Measurements from ENCODE around the gene ZBP1.

DNA sequence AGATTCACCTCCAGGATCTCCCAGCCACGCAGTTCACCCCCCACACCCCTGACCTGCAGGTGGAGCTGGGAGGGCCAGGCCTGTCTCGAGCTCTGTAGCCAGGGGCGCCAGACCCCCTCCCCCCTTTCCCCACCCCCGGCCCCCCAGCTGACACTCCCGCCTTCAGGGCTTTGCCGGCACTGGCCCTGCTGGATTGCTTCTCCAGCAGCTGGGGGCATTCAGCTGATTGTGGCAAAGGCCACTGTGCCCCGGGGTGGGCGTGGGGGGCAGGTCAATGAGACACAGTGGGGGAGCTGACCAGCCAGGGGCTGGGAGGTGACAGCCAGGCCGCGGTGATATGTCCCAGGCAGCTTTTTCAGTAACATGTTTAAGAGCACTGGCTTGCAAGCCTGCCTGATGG is 22.2 kb downstream of the ZBP1 start:
- no peak for TF ChIP-seq POLR2A (IDR thresholded peaks at IDR 0.05)
- TF ChIP-seq, protein P1, sequence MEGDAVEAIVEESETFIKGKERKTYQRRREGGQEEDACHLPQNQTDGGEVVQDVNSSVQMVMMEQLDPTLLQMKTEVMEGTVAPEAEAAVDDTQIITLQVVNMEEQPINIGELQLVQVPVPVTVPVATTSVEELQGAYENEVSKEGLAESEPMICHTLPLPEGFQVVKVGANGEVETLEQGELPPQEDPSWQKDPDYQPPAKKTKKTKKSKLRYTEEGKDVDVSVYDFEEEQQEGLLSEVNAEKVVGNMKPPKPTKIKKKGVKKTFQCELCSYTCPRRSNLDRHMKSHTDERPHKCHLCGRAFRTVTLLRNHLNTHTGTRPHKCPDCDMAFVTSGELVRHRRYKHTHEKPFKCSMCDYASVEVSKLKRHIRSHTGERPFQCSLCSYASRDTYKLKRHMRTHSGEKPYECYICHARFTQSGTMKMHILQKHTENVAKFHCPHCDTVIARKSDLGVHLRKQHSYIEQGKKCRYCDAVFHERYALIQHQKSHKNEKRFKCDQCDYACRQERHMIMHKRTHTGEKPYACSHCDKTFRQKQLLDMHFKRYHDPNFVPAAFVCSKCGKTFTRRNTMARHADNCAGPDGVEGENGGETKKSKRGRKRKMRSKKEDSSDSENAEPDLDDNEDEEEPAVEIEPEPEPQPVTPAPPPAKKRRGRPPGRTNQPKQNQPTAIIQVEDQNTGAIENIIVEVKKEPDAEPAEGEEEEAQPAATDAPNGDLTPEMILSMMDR (IDR thresholded peaks at IDR 0.05), result no peak

Measured in upper lobe of left lung (tissue), 4 donors.